HepG2 (cell line): ENCODE measurements around the gene TFDP2. TPM values are rescaled to one million over a fixed set of nuclear protein-coding genes. Genes with fewer than 3 reads are reported as not detected.

Experiments
- ATAC-seq: fragments of 200-7000 bp; cut with Tn5 transposase; 3 replicates; pipeline ENCODE4 v1.9.1; 2020; ENCODE audit warnings: mild to moderate bottlenecking, moderate library complexity
- BruUV-seq: library from RNA; stranded (reverse); fragments of 400-500 nt; replicated peaks from 2 replicates; lab custom pipeline; 2021; lab: Mats Ljungman, UMichigan
- CTCF ChIA-PET: fragments of 300-600 bp; formaldehyde crosslinking; extraction: SDS; loops from one replicate; lab custom pipeline; 2021; ENCODE audit warnings: low total read pairs, inconsistent platforms, low intra/inter-chr PET ratio; lab: Yijun Ruan, JAX
- POLR2A ChIA-PET: fragments of 350-600 bp; sonication (Branson Sonifier 250); formaldehyde crosslinking; loops from one replicate; lab custom pipeline; 2020; ENCODE audit warnings: antibody characterized with exemption, inconsistent platforms; lab: Yijun Ruan, JAX
- DNase-seq: peaks from one replicate; pipeline ENCODE4 v3.0.0-alpha.2; 2015; ENCODE audit warnings: low spot score
- FAIRE-seq: peaks from 3 replicates; lab custom pipeline; 2011; peaks lifted over from hg19 to GRCh38; lab: Jason Lieb, UNC
- H2AFZ ChIP-seq: one replicate; pipeline ENCODE4 v1.6.1; 2011; ENCODE audit warnings: low read length, inconsistent platforms
- H3K27ac ChIP-seq: fragments of 300-600 bp; 3 replicates; pipeline ENCODE4 v1.8.0; 2011; ENCODE audit warnings: mixed run types, mild to moderate bottlenecking, mixed read lengths, low read length, inconsistent platforms; ENCODE audit not compliant: insufficient read depth; ENCODE audit errors: extremely low read length
- H3K27me3 ChIP-seq, 2 experiments: fragments of 200-600 bp in 1 of 2; 2 replicates in 1 of 2; 3 replicates in 1 of 2; pipeline versions ENCODE4 v1.6.0 to v1.8.0; 2011; ENCODE audit warnings: low read length in 2 of 2, mild to moderate bottlenecking in 2 of 2, moderate library complexity in 2 of 2, inconsistent platforms in 1 of 2; ENCODE audit not compliant: insufficient read depth in 2 of 2, control insufficient read depth in 1 of 2
- H3K36me3 ChIP-seq, 2 experiments: fragments of 200-600 bp in 1 of 2; replicated peaks in 1 of 2; 2 replicates in 1 of 2; 3 replicates in 1 of 2; pipeline versions ENCODE4 v1.5.1 to v1.8.0; 2011; ENCODE audit warnings: low read length in 2 of 2, inconsistent platforms in 1 of 2; ENCODE audit not compliant: insufficient read depth in 2 of 2, control insufficient read depth in 1 of 2
- H3K4me1 ChIP-seq: 2 replicates; pipeline ENCODE4 v1.5.1; 2012; ENCODE audit warnings: low read length, inconsistent platforms; ENCODE audit not compliant: insufficient read depth
- H3K4me2 ChIP-seq: 2 replicates; pipeline ENCODE4 v1.6.0; 2011; ENCODE audit warnings: low read depth, low read length, inconsistent platforms
- H3K4me3 ChIP-seq, 3 experiments: fragments of 200-600 bp in 1 of 3; sonication (generic), shearing (Covaris generic) in 1 of 3; replicated peaks in 1 of 3; 2 replicates each; pipeline ENCODE4 v1.5.1; 2011 to 2016; ENCODE audit warnings: low read length in 3 of 3, inconsistent platforms in 2 of 3, low read depth in 2 of 3, mild to moderate bottlenecking in 2 of 3, control low read depth in 1 of 3, mixed read lengths in 1 of 3; ENCODE audit not compliant: insufficient read depth in 1 of 3
- H3K79me2 ChIP-seq: one replicate; pipeline ENCODE4 v1.6.1; 2011; ENCODE audit warnings: low read length, inconsistent platforms; ENCODE audit not compliant: insufficient read depth
- H3K9ac ChIP-seq: 2 replicates; pipeline ENCODE4 v1.6.0; 2011; ENCODE audit warnings: mild to moderate bottlenecking, low read depth, low read length, inconsistent platforms; ENCODE audit not compliant: insufficient read depth
- H3K9me3 ChIP-seq: 2 replicates; pipeline ENCODE4 v1.5.1; 2012; ENCODE audit warnings: mild to moderate bottlenecking, low read length
- H4K20me1 ChIP-seq: 2 replicates; pipeline ENCODE4 v1.6.0; 2011; ENCODE audit warnings: inconsistent platforms, mild to moderate bottlenecking, low read length, moderate library complexity; ENCODE audit not compliant: insufficient read depth
- ADNP ChIP-seq: sonication (generic); formaldehyde crosslinking; IDR thresholded peaks from 2 replicates; pipeline ENCODE4 v1.4.0; 2020; ENCODE audit warnings: missing genetic modification reagents
- ATM ChIP-seq: fragments of 450-650 bp; IDR thresholded peaks from 2 replicates; pipeline ENCODE4 v1.7.1; 2017; ENCODE audit warnings: mild to moderate bottlenecking, borderline replicate concordance
- CBX1 ChIP-seq: IDR thresholded peaks from one replicate; pipeline ENCODE4 v1.6.1; 2016; ENCODE audit warnings: antibody characterized with exemption, low read depth
- NONO ChIP-seq, 2 experiments: fragments of 450-650 bp in 1 of 2; sonication (generic) in 1 of 2; formaldehyde crosslinking in 1 of 2; IDR thresholded peaks in 1 of 2; conservative IDR thresholded peaks in 1 of 2; 2 replicates each; pipeline versions ENCODE4 v1.6.1 to v1.8.0; 2017 to 2022; ENCODE audit warnings: mild to moderate bottlenecking in 1 of 2, missing genetic modification reagents in 1 of 2, moderate library complexity in 1 of 2
- PTBP1 ChIP-seq: fragments of 200-400 bp; formaldehyde crosslinking; IDR thresholded peaks from 2 replicates; pipeline ENCODE4 v1.6.1; 2018; ENCODE audit warnings: low read length, low read depth; ENCODE audit not compliant: poor library complexity, severe bottlenecking
- SETDB1 ChIP-seq: sonication (generic); formaldehyde crosslinking; IDR thresholded peaks from 2 replicates; pipeline ENCODE4 v1.5.1; 2020; ENCODE audit warnings: missing genetic modification reagents, mild to moderate bottlenecking, borderline replicate concordance
- SIX1 ChIP-seq: sonication (generic); formaldehyde crosslinking; IDR thresholded peaks from 2 replicates; pipeline ENCODE4 v1.4.0; 2020; ENCODE audit warnings: missing genetic modification reagents, borderline replicate concordance
- TEAD2 ChIP-seq: sonication (generic); formaldehyde crosslinking; IDR thresholded peaks from 2 replicates; pipeline ENCODE4 v1.9.0; 2021; ENCODE audit warnings: missing genetic modification reagents
- ZMAT3 ChIP-seq: sonication (generic); formaldehyde crosslinking; conservative IDR thresholded peaks from 2 replicates; pipeline ENCODE4 v1.7.0; 2021; ENCODE audit warnings: missing genetic modification reagents
- ZNF781 ChIP-seq: sonication (generic); formaldehyde crosslinking; IDR thresholded peaks from 2 replicates; pipeline ENCODE4 v1.5.1; 2020; ENCODE audit warnings: borderline replicate concordance, mild to moderate bottlenecking, missing genetic modification reagents; ENCODE audit errors: not compliant biosample characterization
- WGBS: methylation state at CpG from one replicate; pipeline ENCODE4 v1.1.6; 2017; ENCODE audit warnings: low lambda C conversion rate; 5-methylcytosine and 5-hydroxymethylcytosine counted together
- in situ Hi-C: cut with HindIII; loops from 2 replicates; pipeline ENCODE4 v1.10.0; 2017; ENCODE audit warnings: low pct_unique_long_range_greater_than_20kb; ENCODE audit not compliant: extremely low pct_ligation_motif_present
- intact Hi-C: fragments of 100-400 bp; cut with micrococcal nuclease; formaldehyde crosslinking; loops from one replicate; pipeline ENCODE4 v1.10.0; 2022; ENCODE audit not compliant: unreplicated experiment
- polyA plus RNA-seq, 8 experiments: library from polyadenylated mRNA; depleted of rRNA in 3 of 8; stranded (reverse) in 7 of 8; unstranded in 1 of 8; fragments of >200 nt; fragmentation: Illumina TruSeq in 4 of 8; extraction: Trizol in 4 of 8; gene quantifications; 2 replicates each; pipeline versions ENCODE4 v1.2.1 to v1.2.3, GENCODE V29; 2011 to 2016; ENCODE audit warnings: low read depth in 4 of 8, missing spikeins in 1 of 8, mixed read lengths in 1 of 8; ENCODE audit not compliant: insufficient read depth in 1 of 8
- total RNA-seq, 5 experiments: library from RNA; depleted of rRNA; stranded (reverse); fragments of >200 nt; fragmentation: Illumina TruSeq; extraction: Trizol; gene quantifications; 2 replicates each; pipeline ENCODE4 v1.2.3, GENCODE V29; 2016; ENCODE audit warnings: low read depth in 1 of 5
- TF ChIP-seq, protein P1 (sequence below): sonication (generic); formaldehyde crosslinking; IDR thresholded peaks from 2 replicates; pipeline ENCODE4 v1.4.0; 2020; ENCODE audit warnings: mild to moderate bottlenecking, missing genetic modification reagents
- TF ChIP-seq, protein P2 (sequence below): IDR thresholded peaks from 2 replicates; pipeline ENCODE4 v1.6.1; 2016; ENCODE audit warnings: mild to moderate bottlenecking
- TF ChIP-seq, protein P3 (sequence below): fragments of 450-650 bp; IDR thresholded peaks from 2 replicates; pipeline ENCODE4 v1.6.1; 2016
- TF ChIP-seq, protein P4 (sequence below): sonication (generic); formaldehyde crosslinking; IDR thresholded peaks from 2 replicates; pipeline ENCODE4 v1.9.0; 2022; ENCODE audit warnings: missing genetic modification reagents, mild to moderate bottlenecking, borderline replicate concordance

TFDP2 gene
- total and polyA plus RNA-seq, 2 of the 13 experiments (the other 11 are each of a cell fraction or from before 2014, with no cell fraction given): 17.9 to 37.4 TPM

DNA sequence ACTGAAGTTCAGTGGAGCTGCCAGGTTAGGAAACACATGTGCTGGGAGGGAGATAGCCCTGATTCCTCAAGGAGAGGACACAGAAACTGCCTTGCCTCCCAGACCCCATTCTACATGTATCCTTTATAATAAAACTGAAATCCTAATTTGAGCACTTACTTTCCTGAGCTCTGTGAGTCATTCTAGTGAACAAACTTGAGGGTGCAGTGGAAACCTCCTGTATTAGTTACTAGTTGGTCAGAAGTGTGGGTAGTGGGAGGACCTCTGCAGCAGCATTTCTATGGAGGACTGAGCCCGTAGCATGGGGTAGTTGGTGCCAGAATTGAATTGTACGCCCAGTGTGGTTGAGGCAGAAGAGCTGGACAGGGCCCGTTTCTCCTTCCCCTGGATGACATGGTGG lies 249.0 kb downstream of the TFDP2 start:
- POLR2A ChIA-PET: no interaction called here
- DNase-seq (no peak), FAIRE-seq (no peak), ATAC-seq (no peak)
- peaks cover 7 to 14% of the 10 kb centered on the region in 2 experiments; a peak in 4 of 5 replicates for H3K36me3 ChIP-seq
- H3K27me3 ChIP-seq: no peaks in the 10 kb centered on the region
- H3K9me3 ChIP-seq: peaks cover 11% of the 10 kb centered on the region; the same call in 1 of the 2 replicates
- WGBS: 87% methylated on average over 3 of the region's 3 CpGs
- TF ChIP-seq, protein P1, sequence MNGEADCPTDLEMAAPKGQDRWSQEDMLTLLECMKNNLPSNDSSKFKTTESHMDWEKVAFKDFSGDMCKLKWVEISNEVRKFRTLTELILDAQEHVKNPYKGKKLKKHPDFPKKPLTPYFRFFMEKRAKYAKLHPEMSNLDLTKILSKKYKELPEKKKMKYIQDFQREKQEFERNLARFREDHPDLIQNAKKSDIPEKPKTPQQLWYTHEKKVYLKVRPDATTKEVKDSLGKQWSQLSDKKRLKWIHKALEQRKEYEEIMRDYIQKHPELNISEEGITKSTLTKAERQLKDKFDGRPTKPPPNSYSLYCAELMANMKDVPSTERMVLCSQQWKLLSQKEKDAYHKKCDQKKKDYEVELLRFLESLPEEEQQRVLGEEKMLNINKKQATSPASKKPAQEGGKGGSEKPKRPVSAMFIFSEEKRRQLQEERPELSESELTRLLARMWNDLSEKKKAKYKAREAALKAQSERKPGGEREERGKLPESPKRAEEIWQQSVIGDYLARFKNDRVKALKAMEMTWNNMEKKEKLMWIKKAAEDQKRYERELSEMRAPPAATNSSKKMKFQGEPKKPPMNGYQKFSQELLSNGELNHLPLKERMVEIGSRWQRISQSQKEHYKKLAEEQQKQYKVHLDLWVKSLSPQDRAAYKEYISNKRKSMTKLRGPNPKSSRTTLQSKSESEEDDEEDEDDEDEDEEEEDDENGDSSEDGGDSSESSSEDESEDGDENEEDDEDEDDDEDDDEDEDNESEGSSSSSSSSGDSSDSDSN (CRISPR knock-in tag): no peak
- TF ChIP-seq ADNP (no peak), NONO (IDR thresholded peaks at IDR 0.05) (no peak), NONO (CRISPR knock-in tag; conservative IDR thresholded peaks at IDR 0.05) (no peak), PTBP1 (no peak), ATM (no peak), ZNF781 (CRISPR knock-in tag) (no peak), SETDB1 (CRISPR knock-in tag) (no peak), SIX1 (CRISPR knock-in tag) (no peak), ZMAT3 (CRISPR knock-in tag) (no peak), TEAD2 (CRISPR knock-in tag) (no peak), CBX1 (no peak)
- TF ChIP-seq, protein P2, sequence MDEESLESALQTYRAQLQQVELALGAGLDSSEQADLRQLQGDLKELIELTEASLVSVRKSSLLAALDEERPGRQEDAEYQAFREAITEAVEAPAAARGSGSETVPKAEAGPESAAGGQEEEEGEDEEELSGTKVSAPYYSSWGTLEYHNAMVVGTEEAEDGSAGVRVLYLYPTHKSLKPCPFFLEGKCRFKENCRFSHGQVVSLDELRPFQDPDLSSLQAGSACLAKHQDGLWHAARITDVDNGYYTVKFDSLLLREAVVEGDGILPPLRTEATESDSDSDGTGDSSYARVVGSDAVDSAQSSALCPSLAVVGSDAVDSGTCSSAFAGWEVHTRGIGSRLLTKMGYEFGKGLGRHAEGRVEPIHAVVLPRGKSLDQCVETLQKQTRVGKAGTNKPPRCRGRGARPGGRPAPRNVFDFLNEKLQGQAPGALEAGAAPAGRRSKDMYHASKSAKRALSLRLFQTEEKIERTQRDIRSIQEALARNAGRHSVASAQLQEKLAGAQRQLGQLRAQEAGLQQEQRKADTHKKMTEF (CRISPR knock-in tag): no peak
- TF ChIP-seq, protein P3, sequence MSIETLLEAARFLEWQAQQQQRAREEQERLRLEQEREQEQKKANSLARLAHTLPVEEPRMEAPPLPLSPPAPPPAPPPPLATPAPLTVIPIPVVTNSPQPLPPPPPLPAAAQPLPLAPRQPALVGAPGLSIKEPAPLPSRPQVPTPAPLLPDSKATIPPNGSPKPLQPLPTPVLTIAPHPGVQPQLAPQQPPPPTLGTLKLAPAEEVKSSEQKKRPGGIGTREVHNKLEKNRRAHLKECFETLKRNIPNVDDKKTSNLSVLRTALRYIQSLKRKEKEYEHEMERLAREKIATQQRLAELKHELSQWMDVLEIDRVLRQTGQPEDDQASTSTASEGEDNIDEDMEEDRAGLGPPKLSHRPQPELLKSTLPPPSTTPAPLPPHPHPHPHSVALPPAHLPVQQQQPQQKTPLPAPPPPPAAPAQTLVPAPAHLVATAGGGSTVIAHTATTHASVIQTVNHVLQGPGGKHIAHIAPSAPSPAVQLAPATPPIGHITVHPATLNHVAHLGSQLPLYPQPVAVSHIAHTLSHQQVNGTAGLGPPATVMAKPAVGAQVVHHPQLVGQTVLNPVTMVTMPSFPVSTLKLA: no peak
- TF ChIP-seq, protein P4, sequence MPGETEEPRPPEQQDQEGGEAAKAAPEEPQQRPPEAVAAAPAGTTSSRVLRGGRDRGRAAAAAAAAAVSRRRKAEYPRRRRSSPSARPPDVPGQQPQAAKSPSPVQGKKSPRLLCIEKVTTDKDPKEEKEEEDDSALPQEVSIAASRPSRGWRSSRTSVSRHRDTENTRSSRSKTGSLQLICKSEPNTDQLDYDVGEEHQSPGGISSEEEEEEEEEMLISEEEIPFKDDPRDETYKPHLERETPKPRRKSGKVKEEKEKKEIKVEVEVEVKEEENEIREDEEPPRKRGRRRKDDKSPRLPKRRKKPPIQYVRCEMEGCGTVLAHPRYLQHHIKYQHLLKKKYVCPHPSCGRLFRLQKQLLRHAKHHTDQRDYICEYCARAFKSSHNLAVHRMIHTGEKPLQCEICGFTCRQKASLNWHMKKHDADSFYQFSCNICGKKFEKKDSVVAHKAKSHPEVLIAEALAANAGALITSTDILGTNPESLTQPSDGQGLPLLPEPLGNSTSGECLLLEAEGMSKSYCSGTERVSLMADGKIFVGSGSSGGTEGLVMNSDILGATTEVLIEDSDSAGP (CRISPR knock-in tag): no peak
- TF ChIP-seq, all 625 proteins: peak for 0
- BruUV-seq: no TSS peak
- H3K9ac ChIP-seq: no peak overlapping the region
- no peak overlapping the region for H3K4me2 ChIP-seq
- intact Hi-C loops (no loop called here), in situ Hi-C loops (no loop called here)
- H3K4me1 ChIP-seq: no peaks in the 10 kb centered on the region
- H3K27ac ChIP-seq: no peak overlapping the region
- H3K79me2 ChIP-seq: peaks cover 19% of the 10 kb centered on the region
- H3K4me3 ChIP-seq: no peak overlapping the region
- no peaks in the 10 kb centered on the region for H4K20me1 ChIP-seq
- H2AFZ ChIP-seq: no peak overlapping the region
- CTCF ChIA-PET: no interaction called here
